ENCODE measurements around the gene LIX1L. TPM values are rescaled to one million over a fixed set of nuclear protein-coding genes. Genes with fewer than 3 reads are reported as not detected.

LIX1L gene
- total RNA-seq, 1 donor from 2014 or later: 27.6 TPM

DNA sequence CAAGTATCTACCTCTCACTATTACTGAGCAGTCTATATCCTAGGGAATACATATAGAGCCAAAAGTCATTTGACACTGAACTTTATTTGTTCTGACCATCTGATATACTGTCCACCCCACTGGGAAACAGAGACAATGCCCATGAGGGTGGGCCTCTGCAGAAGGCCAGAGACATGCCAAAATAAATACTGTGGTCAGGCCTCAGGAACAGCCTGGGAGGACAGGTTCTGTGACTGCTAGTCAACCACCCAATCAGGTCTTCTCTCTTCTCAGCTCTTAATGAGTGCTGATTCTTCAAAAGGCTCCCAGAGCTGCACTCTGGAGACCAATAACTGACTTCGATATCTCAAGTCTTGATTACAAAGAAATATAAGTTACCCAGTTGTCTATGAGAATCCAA is 66.7 kb downstream of the LIX1L start:
- Mint-ChIP-seq H3K36me3 (no peaks in the 10 kb centered on the region), H3K27ac (peak overlapping the region; percentile 82), H3K4me3 (no peak overlapping the region), H3K27me3 (ENCODE audit: low read depth) (peaks cover 4% of the 10 kb centered on the region), H3K9me3 (no peaks in the 10 kb centered on the region), H3K4me1 (peaks cover 23% of the 10 kb centered on the region)
- DNase-seq (ENCODE audit: low spot score in 2 of 2, unreplicated experiment in 2 of 2): no peak
- TF ChIP-seq, protein P1, sequence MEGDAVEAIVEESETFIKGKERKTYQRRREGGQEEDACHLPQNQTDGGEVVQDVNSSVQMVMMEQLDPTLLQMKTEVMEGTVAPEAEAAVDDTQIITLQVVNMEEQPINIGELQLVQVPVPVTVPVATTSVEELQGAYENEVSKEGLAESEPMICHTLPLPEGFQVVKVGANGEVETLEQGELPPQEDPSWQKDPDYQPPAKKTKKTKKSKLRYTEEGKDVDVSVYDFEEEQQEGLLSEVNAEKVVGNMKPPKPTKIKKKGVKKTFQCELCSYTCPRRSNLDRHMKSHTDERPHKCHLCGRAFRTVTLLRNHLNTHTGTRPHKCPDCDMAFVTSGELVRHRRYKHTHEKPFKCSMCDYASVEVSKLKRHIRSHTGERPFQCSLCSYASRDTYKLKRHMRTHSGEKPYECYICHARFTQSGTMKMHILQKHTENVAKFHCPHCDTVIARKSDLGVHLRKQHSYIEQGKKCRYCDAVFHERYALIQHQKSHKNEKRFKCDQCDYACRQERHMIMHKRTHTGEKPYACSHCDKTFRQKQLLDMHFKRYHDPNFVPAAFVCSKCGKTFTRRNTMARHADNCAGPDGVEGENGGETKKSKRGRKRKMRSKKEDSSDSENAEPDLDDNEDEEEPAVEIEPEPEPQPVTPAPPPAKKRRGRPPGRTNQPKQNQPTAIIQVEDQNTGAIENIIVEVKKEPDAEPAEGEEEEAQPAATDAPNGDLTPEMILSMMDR (IDR thresholded peaks at IDR 0.05; ENCODE audit: unreplicated experiment): no peak

DNA sequence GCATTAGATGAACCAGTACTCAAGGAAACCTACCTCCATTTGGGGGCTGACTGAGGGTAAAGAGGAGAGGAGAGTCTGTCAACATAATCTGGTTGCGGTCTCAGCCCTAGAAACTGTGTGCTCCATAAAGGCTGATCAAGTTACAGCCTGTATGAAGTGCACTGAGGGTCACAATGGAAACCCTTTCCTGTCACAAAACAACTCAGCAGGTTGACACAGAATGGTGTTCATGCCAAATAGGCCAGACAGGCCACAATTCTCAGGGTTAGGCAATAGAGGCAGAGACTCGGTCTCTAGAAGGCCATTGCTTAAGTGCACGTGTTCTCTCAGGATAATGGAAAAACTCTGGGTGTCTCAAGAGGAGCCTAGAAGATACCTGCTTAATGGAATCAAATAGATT is 68.1 kb downstream of the LIX1L start:
- Mint-ChIP-seq H3K4me1 (peaks cover 30% of the 10 kb centered on the region), H3K36me3 (no peaks in the 10 kb centered on the region), H3K4me3 (no peak overlapping the region), H3K9me3 (no peaks in the 10 kb centered on the region), H3K27ac (no peak overlapping the region), H3K27me3 (ENCODE audit: low read depth) (peaks cover 13% of the 10 kb centered on the region)
- no peak for DNase-seq (ENCODE audit: low spot score in 2 of 2, unreplicated experiment in 2 of 2)
- TF ChIP-seq, protein P1 (IDR thresholded peaks at IDR 0.05; ENCODE audit: unreplicated experiment): no peak

DNA sequence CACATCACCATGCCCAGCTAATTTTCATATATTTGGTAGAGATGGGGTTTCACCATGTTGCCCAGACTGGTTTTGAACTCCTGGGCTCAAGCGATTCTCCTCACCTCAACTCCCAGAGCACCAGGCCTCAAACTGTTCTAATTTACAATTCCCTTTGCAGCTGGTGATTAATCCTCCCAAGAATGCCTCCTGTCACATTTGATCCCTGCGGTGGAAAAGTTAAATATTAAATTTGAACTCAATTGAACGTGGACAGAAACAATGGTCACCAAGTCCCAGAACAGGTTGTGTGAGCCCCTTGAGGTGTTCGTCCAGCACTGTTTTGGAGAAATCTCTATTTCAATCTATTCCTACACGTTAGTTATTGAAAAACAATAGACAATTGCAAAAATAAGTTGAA is 70.2 kb downstream of the LIX1L start:
- H3K4me3 Mint-ChIP-seq: no peak overlapping the region
- no peak overlapping the region for H3K27ac Mint-ChIP-seq
- peaks cover 31% of the 10 kb centered on the region for H3K27me3 Mint-ChIP-seq (ENCODE audit: low read depth)
- DNase-seq (ENCODE audit: low spot score in 2 of 2, unreplicated experiment in 2 of 2): no peak
- no peaks in the 10 kb centered on the region for H3K9me3 Mint-ChIP-seq
- TF ChIP-seq, protein P1 (IDR thresholded peaks at IDR 0.05; ENCODE audit: unreplicated experiment): no peak
- peaks cover 25% of the 10 kb centered on the region for H3K4me1 Mint-ChIP-seq
- H3K36me3 Mint-ChIP-seq: no peaks in the 10 kb centered on the region

DNA sequence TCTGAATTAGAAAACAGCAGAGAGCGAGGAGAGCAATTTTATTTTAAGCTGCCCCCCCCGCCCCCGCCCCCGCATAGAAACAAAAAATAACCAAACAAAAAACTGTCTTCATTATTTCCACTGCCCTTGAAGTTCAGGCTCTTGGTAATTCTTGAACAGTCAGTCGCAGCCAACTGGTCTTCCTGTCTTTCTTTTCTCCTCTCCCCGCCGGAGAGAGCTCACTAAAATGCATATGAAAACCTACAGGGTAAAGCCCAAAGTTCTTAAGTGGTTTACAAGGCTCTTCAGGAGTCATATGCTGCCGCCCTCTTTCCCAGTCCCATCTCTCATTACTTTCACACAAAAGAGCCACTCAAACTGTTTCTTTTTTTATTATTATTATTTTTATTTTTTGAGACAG is 71.0 kb downstream of the LIX1L start:
- Mint-ChIP-seq H3K27ac (no peak overlapping the region), H3K9me3 (no peaks in the 10 kb centered on the region), H3K4me1 (peaks cover 16% of the 10 kb centered on the region), H3K27me3 (ENCODE audit: low read depth) (peaks cover 34% of the 10 kb centered on the region), H3K4me3 (peak overlapping the region; percentile 50), H3K36me3 (no peaks in the 10 kb centered on the region)
- TF ChIP-seq, protein P1 (IDR thresholded peaks at IDR 0.05; ENCODE audit: unreplicated experiment): no peak
- DNase-seq (ENCODE audit: low spot score in 2 of 2, unreplicated experiment in 2 of 2): no peak

DNA sequence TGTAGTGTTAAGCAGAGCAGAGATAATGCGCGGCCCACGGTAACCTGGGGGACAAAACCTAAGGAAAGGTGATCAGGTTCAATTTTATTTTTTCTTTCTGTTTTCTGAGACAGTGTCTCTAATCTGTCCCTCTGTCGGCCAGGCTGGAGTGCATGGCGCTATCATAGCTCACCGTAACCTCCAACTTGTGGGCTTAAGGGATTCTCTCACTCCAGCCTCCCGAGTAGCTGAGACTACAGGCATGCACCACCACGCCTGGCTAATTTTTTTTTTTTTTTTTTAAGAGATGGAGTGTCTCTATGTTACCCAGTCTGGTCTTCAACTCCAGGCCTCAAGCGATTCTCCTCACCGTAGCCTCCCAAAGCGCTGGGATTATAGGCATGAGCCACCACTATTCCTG is 71.4 kb downstream of the LIX1L start:
- DNase-seq (ENCODE audit: low spot score in 2 of 2, unreplicated experiment in 2 of 2): no peak
- Mint-ChIP-seq H3K4me1 (peaks cover 15% of the 10 kb centered on the region), H3K27ac (no peak overlapping the region), H3K27me3 (ENCODE audit: low read depth) (peaks cover 34% of the 10 kb centered on the region), H3K4me3 (peak overlapping the region; percentile 80), H3K36me3 (no peaks in the 10 kb centered on the region), H3K9me3 (no peaks in the 10 kb centered on the region)
- TF ChIP-seq, protein P1 (IDR thresholded peaks at IDR 0.05; ENCODE audit: unreplicated experiment): no peak

DNA sequence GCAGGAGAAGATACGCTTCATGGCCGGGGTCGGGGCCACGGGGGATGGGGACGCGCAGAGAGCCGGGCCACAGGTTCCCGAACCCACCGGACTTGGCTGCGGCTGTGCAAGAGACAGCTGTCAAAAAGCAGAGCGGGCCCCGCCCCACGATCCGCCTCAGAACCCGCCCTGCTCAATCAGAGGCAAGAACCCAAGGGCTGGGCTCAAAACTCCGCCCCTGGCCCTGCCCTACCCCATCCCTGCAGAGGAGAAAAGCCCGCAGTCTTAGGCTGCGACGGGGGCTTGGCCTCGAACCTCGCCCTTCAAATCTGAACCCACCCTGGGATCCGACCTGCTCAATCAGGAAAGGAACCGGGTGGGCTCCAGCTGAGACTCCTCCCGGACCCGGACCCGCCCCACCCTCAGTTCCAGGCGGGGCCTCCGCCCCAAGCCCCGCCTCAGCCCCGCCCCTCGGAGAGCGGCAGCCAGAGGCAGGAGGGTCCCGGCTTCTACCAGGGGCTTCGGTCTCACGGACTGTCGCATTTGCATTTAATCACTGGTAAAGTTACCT is 72.0 kb downstream of the LIX1L start, which contains the start of gene ANKRD35:
Gene ANKRD35, minus strand, starts transcription at position 129 of the 550 bp plus-strand sequence. Its CDS starts 108 bp downstream, at position 21.
- peaks cover 9% of the 10 kb centered on the region for H3K4me1 Mint-ChIP-seq
- H3K27me3 Mint-ChIP-seq (ENCODE audit: low read depth): peaks cover 36% of the 10 kb centered on the region
- H3K36me3 Mint-ChIP-seq: no peaks in the 10 kb centered on the region
- H3K4me3 Mint-ChIP-seq: peak within 1 kb of the TSS; percentile 80
- DNase-seq (ENCODE audit: low spot score in 2 of 2, unreplicated experiment in 2 of 2): peak; percentile 50 to 79
- H3K27ac Mint-ChIP-seq: no peak within 1 kb of the TSS
- no peaks in the 10 kb centered on the region for H3K9me3 Mint-ChIP-seq
- TF ChIP-seq, protein P1 (IDR thresholded peaks at IDR 0.05; ENCODE audit: unreplicated experiment): no peak

Measured in mesothelial cell of epicardium (in vitro differentiated cells).